ENCODE results near the gene KCNH6. TPM values are rescaled to one million over a fixed set of nuclear protein-coding genes. Genes with fewer than 3 reads are reported as not detected.

Gene KCNH6
- total RNA-seq, 4 donors from 2014 or later = not detected

DNA sequence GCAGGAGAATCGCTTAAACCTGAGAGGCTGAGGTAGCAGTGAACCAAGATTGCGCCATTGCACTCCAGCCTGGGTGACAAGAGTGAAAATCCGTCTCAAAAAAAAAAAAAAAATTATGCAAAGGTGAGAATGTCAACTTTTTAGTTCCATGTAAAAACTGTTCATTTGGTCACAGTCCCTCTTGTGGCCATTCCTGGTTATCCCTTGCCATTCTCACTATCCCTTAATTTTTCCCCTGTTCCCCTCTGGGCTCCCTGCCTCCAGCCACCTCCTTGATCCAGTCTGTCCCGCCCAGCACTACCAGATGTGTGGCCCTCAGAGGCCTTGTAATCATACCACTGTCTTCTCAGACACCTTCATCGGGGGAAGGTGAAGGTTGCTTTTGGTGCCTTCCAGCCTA lies 50.5 kb downstream of the KCNH6 start:
- no peak for ATAC-seq
- Histone ChIP-seq H3K36me3 (peaks cover 0 to 14% of the 10 kb centered on the region in 2 donors), H3K9me3 (no peaks in the 10 kb centered on the region), H3K4me1 (no peaks in the 10 kb centered on the region), H3K27me3 (no peaks in the 10 kb centered on the region), H3K27ac (no peak overlapping the region), H3K4me3 (no peak overlapping the region)
- WGBS, 2 donors (ENCODE audit: low coverage in 1 of 2) = 77 to 88% methylated on average over 5 of the region's 5 CpGs
- TF ChIP-seq EP300 (IDR thresholded peaks at IDR 0.05) (no peak), POLR2AphosphoS5 (IDR thresholded peaks at IDR 0.05) (no peak), POLR2A (IDR thresholded peaks at IDR 0.05) (no peak)
- TF ChIP-seq, protein P1, sequence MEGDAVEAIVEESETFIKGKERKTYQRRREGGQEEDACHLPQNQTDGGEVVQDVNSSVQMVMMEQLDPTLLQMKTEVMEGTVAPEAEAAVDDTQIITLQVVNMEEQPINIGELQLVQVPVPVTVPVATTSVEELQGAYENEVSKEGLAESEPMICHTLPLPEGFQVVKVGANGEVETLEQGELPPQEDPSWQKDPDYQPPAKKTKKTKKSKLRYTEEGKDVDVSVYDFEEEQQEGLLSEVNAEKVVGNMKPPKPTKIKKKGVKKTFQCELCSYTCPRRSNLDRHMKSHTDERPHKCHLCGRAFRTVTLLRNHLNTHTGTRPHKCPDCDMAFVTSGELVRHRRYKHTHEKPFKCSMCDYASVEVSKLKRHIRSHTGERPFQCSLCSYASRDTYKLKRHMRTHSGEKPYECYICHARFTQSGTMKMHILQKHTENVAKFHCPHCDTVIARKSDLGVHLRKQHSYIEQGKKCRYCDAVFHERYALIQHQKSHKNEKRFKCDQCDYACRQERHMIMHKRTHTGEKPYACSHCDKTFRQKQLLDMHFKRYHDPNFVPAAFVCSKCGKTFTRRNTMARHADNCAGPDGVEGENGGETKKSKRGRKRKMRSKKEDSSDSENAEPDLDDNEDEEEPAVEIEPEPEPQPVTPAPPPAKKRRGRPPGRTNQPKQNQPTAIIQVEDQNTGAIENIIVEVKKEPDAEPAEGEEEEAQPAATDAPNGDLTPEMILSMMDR (IDR thresholded peaks at IDR 0.05) = no peak

DNA sequence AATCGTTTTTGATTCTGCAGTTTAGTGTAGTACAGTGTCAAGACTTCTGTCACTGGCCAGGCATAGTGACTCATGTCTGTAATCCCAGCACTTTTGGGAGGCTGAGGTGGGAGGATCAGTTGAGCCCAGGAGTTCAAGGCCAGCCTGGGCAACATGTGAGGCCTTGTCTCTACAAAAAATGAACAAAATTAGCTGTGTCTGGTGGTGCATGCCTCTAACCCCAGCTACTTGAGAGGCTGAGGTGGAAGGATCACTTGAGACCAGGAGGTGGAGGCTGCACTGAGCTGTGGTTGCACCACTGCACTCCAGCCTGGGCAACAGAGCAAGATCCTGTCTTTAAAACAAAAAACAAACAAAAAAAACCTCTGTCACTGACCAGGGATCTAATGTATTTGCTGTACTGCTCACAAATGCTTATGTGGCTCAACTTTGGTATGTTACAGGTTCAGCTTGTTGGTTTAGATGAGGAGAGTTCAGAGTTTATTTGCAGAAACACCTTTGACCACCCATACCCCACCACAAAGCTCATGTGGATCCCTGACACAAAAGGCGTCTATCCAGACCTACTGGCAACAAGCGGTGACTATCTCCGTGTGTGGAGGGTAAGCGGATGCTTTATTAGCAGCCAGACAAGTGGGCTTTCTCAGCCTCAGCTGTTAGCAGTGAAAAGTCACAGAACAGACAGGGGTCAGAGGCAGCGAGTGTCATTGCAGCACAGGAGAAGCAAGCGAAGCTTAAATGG lies 55.0 kb downstream of the KCNH6 start:
- Histone ChIP-seq H3K27me3 (no peaks in the 10 kb centered on the region), H3K36me3 (peaks cover 0 to 49% of the 10 kb centered on the region in 2 donors), H3K4me3 (no peak overlapping the region), H3K27ac (no peak overlapping the region), H3K4me1 (no peaks in the 10 kb centered on the region), H3K9me3 (no peaks in the 10 kb centered on the region)
- WGBS, 2 donors (ENCODE audit: low coverage in 1 of 2) = 88% methylated on average over 5 of the region's 7 CpGs; no CpG with 5 or more reads in 1 of the 2 donors
- no peak for ATAC-seq
- TF ChIP-seq, protein P1 (IDR thresholded peaks at IDR 0.05) = no peak
- TF ChIP-seq EP300 (IDR thresholded peaks at IDR 0.05) (no peak), POLR2AphosphoS5 (IDR thresholded peaks at IDR 0.05) (no peak), POLR2A (IDR thresholded peaks at IDR 0.05) (no peak)

DNA sequence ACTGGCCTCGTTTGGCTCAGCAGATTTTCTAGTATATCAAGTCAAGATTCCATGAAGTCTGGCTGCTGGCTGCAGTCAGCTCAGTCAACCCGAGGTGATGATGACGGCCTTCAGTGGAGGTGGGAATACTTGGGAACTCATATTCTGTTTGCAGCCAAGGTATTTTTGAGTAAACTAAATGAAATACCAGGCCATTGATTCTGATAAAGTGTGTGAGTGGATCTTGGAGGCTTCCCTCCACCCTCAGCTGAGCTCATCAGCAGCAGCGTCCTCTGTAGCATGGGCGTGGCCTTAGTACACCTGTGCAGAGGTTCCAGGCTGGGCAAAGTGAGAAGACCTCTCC lies 55.6 kb downstream of the KCNH6 start:
- H3K27me3 ChIP-seq = no peaks in the 10 kb centered on the region
- 59% methylated on average over 4 of the region's 5 CpGs; no CpG with 5 or more reads in 1 of the 2 donors for WGBS, 2 donors (ENCODE audit: low coverage in 1 of 2)
- no peak for ATAC-seq

DNA sequence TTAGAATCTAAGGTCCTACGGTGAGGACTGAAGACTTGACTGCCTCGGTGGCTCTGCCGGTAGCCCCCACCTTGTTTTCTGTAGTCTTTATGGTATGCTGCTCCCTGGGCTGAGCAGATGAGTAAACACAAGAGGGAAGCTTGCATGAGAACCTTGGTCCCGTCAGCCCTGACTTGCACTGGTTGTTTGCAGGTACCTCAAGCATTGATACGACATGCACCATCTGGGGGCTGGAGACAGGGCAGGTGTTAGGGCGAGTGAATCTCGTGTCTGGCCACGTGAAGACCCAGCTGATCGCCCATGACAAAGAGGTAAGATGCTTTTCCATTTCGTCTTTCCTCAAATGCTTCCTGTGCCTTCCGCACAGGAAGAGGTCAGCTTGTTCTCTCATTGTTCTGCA lies 56.5 kb downstream of the KCNH6 start:
- Histone ChIP-seq H3K9me3 (no peaks in the 10 kb centered on the region), H3K27me3 (no peaks in the 10 kb centered on the region), H3K4me1 (no peaks in the 10 kb centered on the region), H3K4me3 (no peak overlapping the region), H3K36me3 (peaks cover 0 to 63% of the 10 kb centered on the region in 2 donors), H3K27ac (no peak overlapping the region)
- 58 to 65% methylated on average over 8 to 11 of the region's 11 CpGs for WGBS, 2 donors (ENCODE audit: low coverage in 1 of 2)
- no peak for ATAC-seq
- no peak for TF ChIP-seq EP300 (IDR thresholded peaks at IDR 0.05)
- no peak for TF ChIP-seq POLR2AphosphoS5 (IDR thresholded peaks at IDR 0.05)
- no peak for TF ChIP-seq POLR2A (IDR thresholded peaks at IDR 0.05)
- TF ChIP-seq, protein P1 (IDR thresholded peaks at IDR 0.05) = no peak

More for the DNA sequence above, 55.6 kb downstream of the KCNH6 start:
- H3K9me3 ChIP-seq = no peaks in the 10 kb centered on the region
- no peak overlapping the region for H3K27ac ChIP-seq
- TF ChIP-seq, protein P1 (IDR thresholded peaks at IDR 0.05) = no peak
- TF ChIP-seq POLR2A (IDR thresholded peaks at IDR 0.05) = no peak
- TF ChIP-seq EP300 (IDR thresholded peaks at IDR 0.05) = no peak
- no peak for TF ChIP-seq POLR2AphosphoS5 (IDR thresholded peaks at IDR 0.05)
- H3K4me3 ChIP-seq = no peak overlapping the region
- H3K4me1 ChIP-seq = no peaks in the 10 kb centered on the region
- H3K36me3 ChIP-seq = peaks cover 0 to 54% of the 10 kb centered on the region in 2 donors

DNA sequence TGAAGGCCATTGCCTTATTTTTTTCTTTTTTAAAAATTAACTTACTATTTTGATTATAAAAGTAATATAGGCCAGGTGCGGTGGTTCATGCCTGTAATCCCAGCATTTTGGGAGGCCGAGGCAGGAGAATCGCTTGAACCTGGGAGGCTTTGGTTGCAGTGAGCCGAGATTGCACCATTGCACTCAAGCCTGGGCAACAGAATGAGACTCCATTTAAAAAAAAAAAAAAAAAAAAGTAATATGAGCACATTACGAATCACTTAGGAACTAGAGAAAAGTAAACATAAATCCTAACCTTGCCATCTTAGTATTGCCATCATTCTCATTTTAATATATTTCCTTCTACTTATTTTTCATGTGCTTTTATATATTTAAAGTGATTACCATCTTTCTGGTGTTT lies 64.6 kb downstream of the KCNH6 start:
- H3K4me1 ChIP-seq = no peaks in the 10 kb centered on the region
- H3K27me3 ChIP-seq = no peaks in the 10 kb centered on the region
- no peaks in the 10 kb centered on the region for H3K9me3 ChIP-seq
- no peak overlapping the region for H3K4me3 ChIP-seq
- ATAC-seq = no peak
- peaks cover 0 to 96% of the 10 kb centered on the region in 2 donors for H3K36me3 ChIP-seq
- TF ChIP-seq, protein P1 (IDR thresholded peaks at IDR 0.05) = no peak
- no peak for TF ChIP-seq EP300 (IDR thresholded peaks at IDR 0.05)
- no peak for TF ChIP-seq POLR2A (IDR thresholded peaks at IDR 0.05)
- TF ChIP-seq POLR2AphosphoS5 (IDR thresholded peaks at IDR 0.05) = no peak
- WGBS, 2 donors (ENCODE audit: low coverage in 1 of 2) = 67 to 92% methylated on average over 1 to 3 of the region's 5 CpGs
- H3K27ac ChIP-seq = no peak overlapping the region

Data from gastroesophageal sphincter (tissue), 4 donors.